GM18508 (cell line): ENCODE measurements around the gene FAM219B.

Source experiments
- ATAC-seq: cut with Tn5 transposase; IDR thresholded peaks from one replicate; pipeline ENCODE4 v1.9.1; 2021; ENCODE audit warnings: moderate number of reproducible peaks; ENCODE audit not compliant: insufficient read depth, unreplicated experiment

FAM219B gene

GRCh38 chr15:74878273-74878672 lies 28.4 kb downstream of the FAM219B start:
- ATAC-seq: no peak

DNA sequence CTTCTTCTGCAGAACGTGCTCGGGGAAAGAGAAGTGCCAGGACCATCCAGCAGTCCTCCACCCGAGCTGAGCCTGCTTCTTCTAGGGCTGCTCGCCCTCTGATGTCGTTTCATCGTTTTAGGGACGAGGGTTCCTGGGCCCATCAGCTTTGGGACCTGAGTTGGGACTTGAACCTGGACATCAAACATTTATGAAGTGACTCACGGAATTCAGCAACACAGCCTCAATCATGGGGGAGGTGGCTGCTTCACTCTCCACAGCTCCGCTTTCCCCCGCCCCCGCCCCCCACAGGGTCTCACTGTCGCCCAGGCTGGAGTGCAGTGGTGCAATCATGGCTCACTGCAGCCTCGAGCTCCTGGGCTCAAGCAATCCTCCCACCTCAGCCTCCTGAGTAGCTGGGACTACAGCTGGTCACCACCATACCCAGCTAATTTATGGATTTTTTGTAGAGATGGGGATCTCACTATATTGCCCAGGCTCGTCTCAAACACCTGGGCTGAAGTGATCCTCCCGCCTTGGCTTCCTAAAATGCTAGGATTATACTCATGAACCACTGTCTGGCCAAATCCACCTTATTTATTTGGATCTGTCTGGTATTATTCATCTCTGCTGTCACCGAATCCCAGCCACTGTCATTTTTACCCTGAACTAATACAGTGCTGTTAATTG lies 32.8 kb downstream of the FAM219B start:
- ATAC-seq: no peak

GRCh38 chr15:74873036-74873755 lies 33.5 kb downstream of the FAM219B start, which contains the start of gene SCAMP2:
SCAMP2 (minus strand) TSS chr15:74873365; CDS start chr15:74873255, 110 bp downstream.
- ATAC-seq: peak; percentile 61

DNA sequence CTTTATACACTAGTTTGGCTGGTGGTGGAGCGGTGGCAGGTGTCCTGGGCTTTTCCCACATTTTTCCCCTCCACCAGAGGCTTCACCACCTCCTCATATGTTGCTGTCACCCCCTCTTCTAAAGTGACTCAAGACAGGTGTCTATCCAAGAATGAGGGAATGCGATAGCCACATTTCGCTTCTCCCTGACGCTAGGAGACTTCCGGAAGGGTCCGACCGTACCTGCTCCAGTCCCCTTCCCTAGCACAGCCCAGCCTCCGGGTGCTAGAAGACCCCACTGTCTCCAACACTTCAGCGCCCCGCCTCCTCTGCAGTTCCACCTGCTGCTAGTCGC lies 34.0 kb downstream of the FAM219B start:
- no peak for ATAC-seq

GRCh38 chr15:74870436-74871215 lies 36.0 kb downstream of the FAM219B start:
- no peak for ATAC-seq

GRCh38 chr15:74869726-74870407 lies 36.8 kb downstream of the FAM219B start:
- ATAC-seq: peak; percentile 43

DNA sequence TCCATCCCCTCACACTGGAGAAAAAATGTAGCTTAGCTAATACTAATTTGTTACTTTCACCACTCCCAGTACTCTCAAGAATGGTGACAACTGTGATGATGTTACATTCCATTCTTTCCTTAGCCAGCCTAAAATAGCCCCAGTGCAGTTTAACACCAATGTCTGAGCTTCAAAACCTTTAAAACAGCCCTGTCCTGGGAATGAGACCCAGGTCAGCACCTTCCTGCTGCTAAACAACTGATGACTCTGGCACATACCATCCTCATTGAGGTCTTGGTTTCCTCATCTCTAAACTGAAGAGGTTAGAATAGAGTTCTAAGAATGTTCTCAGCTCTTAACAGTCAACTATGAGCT lies 37.3 kb downstream of the FAM219B start:
- no peak for ATAC-seq

GRCh38 chr15:74868059-74868458 lies 38.6 kb downstream of the FAM219B start:
- no peak for ATAC-seq

DNA sequence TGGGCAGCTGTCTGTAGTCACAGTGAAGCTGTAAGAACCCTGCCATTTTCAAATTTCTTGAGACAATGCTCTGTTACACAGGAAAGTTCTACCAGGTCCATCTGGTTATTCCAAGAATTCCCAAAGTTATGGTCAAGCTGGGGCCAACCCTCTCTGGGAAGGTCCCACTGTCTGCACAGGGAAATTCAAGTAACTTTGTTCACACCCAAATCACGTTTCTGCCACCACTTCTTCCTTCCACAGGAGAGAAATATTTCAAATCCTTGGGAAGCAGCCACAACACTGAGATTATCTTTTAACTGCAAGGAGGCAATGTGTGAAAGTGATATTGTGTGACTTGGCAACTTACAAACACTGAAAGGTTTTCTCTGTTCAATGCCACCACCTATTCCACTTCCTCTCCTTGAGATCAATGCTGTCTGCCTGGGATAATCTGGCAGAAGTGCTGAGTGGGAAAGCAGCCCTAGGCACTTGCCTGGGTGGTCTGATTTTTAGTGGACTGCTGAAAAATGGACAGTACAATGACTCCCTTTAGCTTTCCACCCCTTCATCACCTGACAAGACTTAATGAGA lies 39.1 kb downstream of the FAM219B start:
- no peak for ATAC-seq

DNA sequence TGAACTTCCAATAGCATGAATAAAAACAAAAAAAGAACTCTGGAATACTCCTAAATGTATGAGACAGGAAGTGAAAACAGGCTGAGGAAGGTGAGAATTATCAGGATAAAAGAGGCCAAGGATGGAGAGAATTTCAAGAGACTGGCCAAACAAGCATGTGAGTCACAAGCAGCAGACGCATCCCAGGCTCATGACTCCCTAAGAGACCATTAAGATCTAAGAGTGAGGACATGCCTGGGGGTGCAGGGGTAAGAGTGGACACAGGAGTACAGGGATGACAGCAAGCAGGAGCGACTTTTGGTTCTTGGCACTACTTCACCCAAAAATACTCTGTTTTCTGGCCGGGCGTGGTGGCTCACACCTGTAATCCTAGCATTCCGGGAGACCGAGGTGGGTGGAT lies 40.6 kb downstream of the FAM219B start:
- no peak for ATAC-seq

DNA sequence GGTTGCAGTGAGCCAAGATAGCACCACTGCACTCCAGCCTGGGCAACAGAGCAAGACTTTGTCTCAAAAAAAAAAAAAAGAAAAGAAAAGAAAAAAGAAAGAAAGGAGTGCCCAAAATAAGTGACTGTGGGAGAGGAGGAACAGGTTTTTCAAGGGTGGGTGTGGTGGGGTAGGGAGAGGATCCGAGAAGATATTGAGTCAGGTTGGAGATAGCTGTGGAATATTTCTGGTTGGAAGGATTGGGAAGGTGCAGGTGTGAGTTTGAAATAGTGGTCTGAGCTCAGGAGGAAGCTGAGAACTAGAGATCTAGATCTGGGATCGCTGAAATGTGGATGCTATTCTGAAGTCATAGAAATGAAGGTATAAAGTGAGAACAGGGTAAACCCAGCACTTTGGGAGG lies 41.3 kb downstream of the FAM219B start:
- ATAC-seq: no peak

- ATAC-seq: no peak
These were observed 42.4 kb downstream of the FAM219B start for GRCh38 chr15:74864296-74864695.

GRCh38 chr15:74863239-74864056 lies 43.2 kb downstream of the FAM219B start:
- no peak for ATAC-seq

GRCh38 chr15:74858369-74858740 lies 48.3 kb downstream of the FAM219B start:
- no peak for ATAC-seq

GRCh38 chr15:74857671-74858368 lies 48.8 kb downstream of the FAM219B start:
- ATAC-seq: peak; percentile 17

GRCh38 chr15:74857082-74857655 lies 49.5 kb downstream of the FAM219B start:
- peak; percentile 62 for ATAC-seq

GRCh38 chr15:74856537-74856936 lies 50.1 kb downstream of the FAM219B start:
- ATAC-seq: no peak

DNA sequence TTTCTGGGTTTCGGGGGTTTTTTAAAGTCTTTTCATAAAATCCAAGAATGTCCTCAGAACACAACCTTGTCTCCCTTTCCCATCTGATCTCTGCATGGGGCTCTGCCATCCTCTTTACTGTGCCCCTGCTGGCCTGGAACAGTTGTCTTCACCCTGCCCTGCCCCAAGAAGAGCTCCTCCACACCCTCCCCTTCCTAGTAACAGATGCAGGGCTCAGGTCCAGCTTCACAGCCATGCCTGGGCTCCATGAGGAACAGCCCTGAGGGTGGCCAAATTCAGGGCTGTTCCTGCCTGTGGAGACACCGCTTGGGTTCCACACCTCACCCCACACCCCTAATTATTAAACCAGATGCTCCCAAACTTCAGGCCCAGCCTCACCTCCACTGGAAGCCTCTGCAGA lies 50.8 kb downstream of the FAM219B start:
- no peak for ATAC-seq
